Nephron (organoid): ENCODE measurements around the gene CFAP221.

Source experiments
- H3K27ac Mint-ChIP-seq, 3 experiments: 2 replicates each; pipeline ENCODE4 v1.8.0; 2020; ENCODE audit warnings: mixed read lengths in 3 of 3, mild to moderate bottlenecking in 2 of 3, moderate library complexity in 1 of 3
- H3K27me3 Mint-ChIP-seq: 2 replicates; pipeline ENCODE4 v1.8.0; 2021; ENCODE audit warnings: low read depth, mild to moderate bottlenecking, moderate library complexity, mixed read lengths
- H3K36me3 Mint-ChIP-seq: 2 replicates; pipeline ENCODE4 v1.8.0; 2020; ENCODE audit warnings: low read depth, mixed read lengths
- H3K4me1 Mint-ChIP-seq: 2 replicates; pipeline ENCODE4 v1.8.0; 2020; ENCODE audit warnings: mixed read lengths
- H3K4me3 Mint-ChIP-seq, 3 experiments: 2 replicates each; pipeline ENCODE4 v1.8.0; 2020; ENCODE audit warnings: mild to moderate bottlenecking in 3 of 3, mixed read lengths in 3 of 3, moderate library complexity in 2 of 3
- H3K9me3 Mint-ChIP-seq: 2 replicates; pipeline ENCODE4 v1.8.0; 2020; ENCODE audit warnings: mixed read lengths
- CTCF ChIP-seq, 3 experiments: fragments of 200-600 bp; sonication (generic); IDR thresholded peaks; one replicate each; pipeline ENCODE4 v1.5.0; 2021; ENCODE audit warnings: antibody characterized with exemption in 3 of 3; ENCODE audit not compliant: unreplicated experiment in 3 of 3

CFAP221 gene

GRCh38 chr2:119544075-119544938 is at the start of gene CFAP221:
TSS of gene CFAP221 (plus strand) at chr2:119544449. CDS start at chr2:119546132, 1,683 bp downstream.
- Mint-ChIP-seq H3K4me3 (peak within 1 kb of the TSS; percentile 89 to 94 (median 93)), H3K4me1 (peaks cover 29% of the 10 kb centered on the region), H3K27ac (peak within 1 kb of the TSS; percentile 95 to 99 (median 98)), H3K9me3 (no peaks in the 10 kb centered on the region), H3K27me3 (peaks cover 6% of the 10 kb centered on the region), H3K36me3 (peaks cover 4% of the 10 kb centered on the region)
- TF ChIP-seq CTCF (IDR thresholded peaks at IDR 0.05; ENCODE audit: unreplicated experiment in 3 of 3) = no peak

- H3K36me3 Mint-ChIP-seq = peaks cover 18% of the 10 kb centered on the region
- peaks cover 9% of the 10 kb centered on the region for H3K4me1 Mint-ChIP-seq
- no peak overlapping the region for H3K4me3 Mint-ChIP-seq
- H3K9me3 Mint-ChIP-seq = peaks cover 29% of the 10 kb centered on the region
- H3K27ac Mint-ChIP-seq = peak overlapping the region in 2 of 3 experiments; percentile 10 to 61
- peaks cover 17% of the 10 kb centered on the region for H3K27me3 Mint-ChIP-seq
- TF ChIP-seq CTCF (IDR thresholded peaks at IDR 0.05; ENCODE audit: unreplicated experiment in 3 of 3) = no peak
Measured at GRCh38 chr2:119495948-119496347, 48.3 kb upstream of the CFAP221 start.

- H3K36me3 Mint-ChIP-seq = peaks cover 24% of the 10 kb centered on the region
- H3K4me3 Mint-ChIP-seq = no peak overlapping the region
- H3K4me1 Mint-ChIP-seq = peaks cover 9% of the 10 kb centered on the region
- peaks cover 17% of the 10 kb centered on the region for H3K27me3 Mint-ChIP-seq
- no peak overlapping the region for H3K27ac Mint-ChIP-seq
- H3K9me3 Mint-ChIP-seq = peaks cover 37% of the 10 kb centered on the region
- no peak for TF ChIP-seq CTCF (IDR thresholded peaks at IDR 0.05; ENCODE audit: unreplicated experiment in 3 of 3)
Measured at GRCh38 chr2:119496682-119497081, 47.6 kb upstream of the CFAP221 start.

GRCh38 chr2:119508756-119509155 is 35.5 kb upstream of the CFAP221 start:
- Mint-ChIP-seq H3K27me3 (peaks cover 7% of the 10 kb centered on the region), H3K27ac (no peak overlapping the region), H3K4me3 (no peak overlapping the region), H3K9me3 (peaks cover 7% of the 10 kb centered on the region), H3K4me1 (no peaks in the 10 kb centered on the region), H3K36me3 (no peaks in the 10 kb centered on the region)
- no peak for TF ChIP-seq CTCF (IDR thresholded peaks at IDR 0.05; ENCODE audit: unreplicated experiment in 3 of 3)

- TF ChIP-seq CTCF (IDR thresholded peaks at IDR 0.05; ENCODE audit: unreplicated experiment in 3 of 3) = no peak
- H3K27me3 Mint-ChIP-seq = peaks cover 21% of the 10 kb centered on the region
- peaks cover 7% of the 10 kb centered on the region for H3K9me3 Mint-ChIP-seq
- H3K4me1 Mint-ChIP-seq = no peaks in the 10 kb centered on the region
- no peak overlapping the region for H3K4me3 Mint-ChIP-seq
- H3K36me3 Mint-ChIP-seq = peaks cover 7% of the 10 kb centered on the region
- H3K27ac Mint-ChIP-seq = no peak overlapping the region
Measured at GRCh38 chr2:119511989-119512388, 32.3 kb upstream of the CFAP221 start.

- TF ChIP-seq CTCF (IDR thresholded peaks at IDR 0.05; ENCODE audit: unreplicated experiment in 3 of 3) = no peak
- H3K27ac Mint-ChIP-seq = no peak overlapping the region
- peaks cover 11% of the 10 kb centered on the region for H3K36me3 Mint-ChIP-seq
- peaks cover 27% of the 10 kb centered on the region for H3K27me3 Mint-ChIP-seq
- H3K4me1 Mint-ChIP-seq = no peaks in the 10 kb centered on the region
- H3K4me3 Mint-ChIP-seq = no peak overlapping the region
- peaks cover 11% of the 10 kb centered on the region for H3K9me3 Mint-ChIP-seq
Measured at GRCh38 chr2:119512946-119513345, 31.3 kb upstream of the CFAP221 start.
